ENCODE results near the gene GPR25.

The GPR25 gene, protein sequence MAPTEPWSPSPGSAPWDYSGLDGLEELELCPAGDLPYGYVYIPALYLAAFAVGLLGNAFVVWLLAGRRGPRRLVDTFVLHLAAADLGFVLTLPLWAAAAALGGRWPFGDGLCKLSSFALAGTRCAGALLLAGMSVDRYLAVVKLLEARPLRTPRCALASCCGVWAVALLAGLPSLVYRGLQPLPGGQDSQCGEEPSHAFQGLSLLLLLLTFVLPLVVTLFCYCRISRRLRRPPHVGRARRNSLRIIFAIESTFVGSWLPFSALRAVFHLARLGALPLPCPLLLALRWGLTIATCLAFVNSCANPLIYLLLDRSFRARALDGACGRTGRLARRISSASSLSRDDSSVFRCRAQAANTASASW

DNA sequence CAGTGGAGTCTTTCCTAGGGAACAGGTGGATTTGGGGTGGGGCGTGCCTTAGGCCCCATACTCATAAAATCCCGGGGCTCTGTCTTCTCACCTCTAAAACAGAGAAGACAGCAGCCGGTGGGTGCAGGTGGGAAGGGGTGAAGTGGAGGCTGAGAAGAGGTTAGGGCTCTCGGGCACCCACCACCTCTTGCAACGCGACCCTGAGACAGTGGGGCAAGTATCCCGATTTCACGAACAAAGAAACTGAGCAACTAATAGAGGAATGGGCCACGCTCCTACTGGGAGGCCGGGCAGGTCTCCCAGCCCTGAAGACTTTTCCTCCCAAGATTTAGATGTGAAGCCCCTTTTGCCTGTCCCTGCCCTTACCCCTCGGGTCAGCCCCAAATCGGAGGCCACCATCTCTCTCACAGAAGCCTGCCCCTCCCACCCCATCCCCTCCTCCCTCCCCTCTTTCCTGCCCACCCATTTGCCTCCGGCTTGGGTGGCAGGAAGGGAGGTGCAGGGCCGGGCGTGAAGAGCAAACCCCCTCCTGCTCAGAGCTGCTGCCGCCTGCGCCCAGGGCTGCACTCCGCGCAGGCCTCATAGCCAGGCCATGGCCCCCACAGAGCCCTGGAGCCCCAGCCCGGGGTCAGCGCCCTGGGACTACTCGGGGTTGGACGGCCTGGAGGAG, at the start of gene GPR25:
GPR25 (plus strand) TSS at position 536 of the 670 bp plus-strand sequence; CDS start at position 593, 57 bp downstream.
- TF ChIP-seq, protein P1, sequence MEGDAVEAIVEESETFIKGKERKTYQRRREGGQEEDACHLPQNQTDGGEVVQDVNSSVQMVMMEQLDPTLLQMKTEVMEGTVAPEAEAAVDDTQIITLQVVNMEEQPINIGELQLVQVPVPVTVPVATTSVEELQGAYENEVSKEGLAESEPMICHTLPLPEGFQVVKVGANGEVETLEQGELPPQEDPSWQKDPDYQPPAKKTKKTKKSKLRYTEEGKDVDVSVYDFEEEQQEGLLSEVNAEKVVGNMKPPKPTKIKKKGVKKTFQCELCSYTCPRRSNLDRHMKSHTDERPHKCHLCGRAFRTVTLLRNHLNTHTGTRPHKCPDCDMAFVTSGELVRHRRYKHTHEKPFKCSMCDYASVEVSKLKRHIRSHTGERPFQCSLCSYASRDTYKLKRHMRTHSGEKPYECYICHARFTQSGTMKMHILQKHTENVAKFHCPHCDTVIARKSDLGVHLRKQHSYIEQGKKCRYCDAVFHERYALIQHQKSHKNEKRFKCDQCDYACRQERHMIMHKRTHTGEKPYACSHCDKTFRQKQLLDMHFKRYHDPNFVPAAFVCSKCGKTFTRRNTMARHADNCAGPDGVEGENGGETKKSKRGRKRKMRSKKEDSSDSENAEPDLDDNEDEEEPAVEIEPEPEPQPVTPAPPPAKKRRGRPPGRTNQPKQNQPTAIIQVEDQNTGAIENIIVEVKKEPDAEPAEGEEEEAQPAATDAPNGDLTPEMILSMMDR (IDR thresholded peaks at IDR 0.05; ENCODE audit: low read depth, low read length), result no peak
- no peak for DNase-seq (ENCODE audit: extremely low read depth, low read depth)

DNA sequence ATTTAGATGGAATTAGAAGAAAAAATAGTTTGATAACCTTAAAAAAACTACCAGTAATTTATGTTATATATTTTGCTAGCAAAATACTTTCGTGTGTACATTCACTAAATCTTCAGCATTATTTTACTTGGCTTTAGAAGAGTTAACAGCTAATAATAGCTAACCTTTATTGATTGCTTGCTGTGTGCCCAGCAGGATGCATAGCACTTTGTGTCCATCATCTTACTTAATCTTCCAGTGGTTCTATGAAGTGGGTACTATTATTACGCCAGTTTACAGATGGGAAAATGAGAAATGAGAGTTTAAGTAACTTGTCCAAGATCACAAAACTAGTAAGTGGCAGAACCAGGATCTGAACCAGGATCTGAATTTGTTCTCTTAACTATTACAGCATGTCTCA, 41.7 kb upstream of the GPR25 start:
- DNase-seq (ENCODE audit: extremely low read depth, low read depth), result no peak
- TF ChIP-seq, protein P1 (IDR thresholded peaks at IDR 0.05; ENCODE audit: low read depth, low read length), result no peak

DNA sequence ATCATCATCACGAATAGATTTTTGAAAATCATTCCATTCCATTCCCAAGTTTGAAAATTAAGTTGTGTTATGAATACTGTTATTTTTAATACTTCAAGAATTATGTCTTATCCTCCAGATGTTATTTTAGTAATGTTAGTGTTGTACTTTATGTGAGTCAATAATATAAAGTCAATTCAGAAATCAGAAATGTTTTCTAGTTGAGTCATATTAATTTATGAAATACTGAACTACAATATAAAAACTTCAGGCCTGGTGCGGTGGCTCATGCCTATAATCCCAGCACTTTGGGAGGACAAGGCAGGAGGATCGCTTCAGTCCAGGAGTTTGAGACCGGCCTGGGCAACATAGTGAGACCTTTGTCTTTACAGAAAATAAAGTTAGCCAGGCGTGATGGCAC, 38.4 kb upstream of the GPR25 start:
- TF ChIP-seq, protein P1 (IDR thresholded peaks at IDR 0.05; ENCODE audit: low read depth, low read length), result no peak
- DNase-seq (ENCODE audit: extremely low read depth, low read depth), result no peak

DNA sequence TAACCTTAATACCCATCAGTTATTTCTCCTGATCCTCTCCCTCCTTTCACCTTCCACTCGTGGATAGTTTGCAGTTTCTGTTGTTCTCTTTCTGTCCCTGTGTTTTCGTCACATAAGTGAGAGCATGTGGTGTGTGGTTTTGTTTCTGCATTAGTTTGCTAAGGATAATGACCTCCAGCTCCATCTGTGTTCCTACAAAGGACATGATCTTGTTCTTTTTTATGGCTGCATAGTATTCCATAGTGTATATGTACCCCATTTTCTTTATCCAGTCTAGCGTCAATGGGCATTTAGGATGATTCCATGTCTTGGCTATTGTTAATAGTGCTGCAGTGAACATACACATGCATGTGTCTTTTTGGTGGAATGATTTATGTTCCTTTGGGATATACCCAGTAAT, 36.6 kb upstream of the GPR25 start:
- TF ChIP-seq, protein P1 (IDR thresholded peaks at IDR 0.05; ENCODE audit: low read depth, low read length), result no peak
- DNase-seq (ENCODE audit: extremely low read depth, low read depth), result no peak

DNA sequence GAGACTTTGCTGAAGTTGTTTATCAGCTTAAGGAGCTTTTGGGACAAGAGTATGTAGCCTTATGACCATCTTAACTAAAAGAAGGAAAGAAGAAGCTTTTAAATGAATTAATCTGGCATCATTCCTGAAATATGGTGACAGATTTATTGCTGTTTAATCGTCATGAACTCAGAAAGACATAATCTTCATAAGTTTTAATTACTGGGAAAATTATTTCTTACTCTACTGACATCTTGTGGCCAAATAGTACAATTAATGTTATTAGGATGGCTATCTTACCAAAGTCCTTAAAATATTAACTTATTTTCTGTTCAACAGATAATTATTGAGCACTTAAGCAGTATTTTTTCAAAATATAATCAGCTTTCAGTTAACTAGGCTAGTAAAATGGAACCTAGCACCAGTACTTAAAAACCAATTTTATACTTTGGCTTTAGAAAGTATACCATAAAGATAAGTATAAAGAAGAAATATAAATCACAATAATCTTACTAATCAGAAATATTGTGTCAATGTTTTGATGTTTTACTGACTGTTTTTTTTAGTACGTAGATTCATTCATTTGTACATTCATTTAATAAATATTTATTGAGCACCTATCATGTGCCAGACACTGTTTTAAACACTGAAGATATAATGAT, 34.7 kb upstream of the GPR25 start:
- TF ChIP-seq, protein P1 (IDR thresholded peaks at IDR 0.05; ENCODE audit: low read depth, low read length), result peak; percentile 34
- DNase-seq (ENCODE audit: extremely low read depth, low read depth), result no peak

DNA sequence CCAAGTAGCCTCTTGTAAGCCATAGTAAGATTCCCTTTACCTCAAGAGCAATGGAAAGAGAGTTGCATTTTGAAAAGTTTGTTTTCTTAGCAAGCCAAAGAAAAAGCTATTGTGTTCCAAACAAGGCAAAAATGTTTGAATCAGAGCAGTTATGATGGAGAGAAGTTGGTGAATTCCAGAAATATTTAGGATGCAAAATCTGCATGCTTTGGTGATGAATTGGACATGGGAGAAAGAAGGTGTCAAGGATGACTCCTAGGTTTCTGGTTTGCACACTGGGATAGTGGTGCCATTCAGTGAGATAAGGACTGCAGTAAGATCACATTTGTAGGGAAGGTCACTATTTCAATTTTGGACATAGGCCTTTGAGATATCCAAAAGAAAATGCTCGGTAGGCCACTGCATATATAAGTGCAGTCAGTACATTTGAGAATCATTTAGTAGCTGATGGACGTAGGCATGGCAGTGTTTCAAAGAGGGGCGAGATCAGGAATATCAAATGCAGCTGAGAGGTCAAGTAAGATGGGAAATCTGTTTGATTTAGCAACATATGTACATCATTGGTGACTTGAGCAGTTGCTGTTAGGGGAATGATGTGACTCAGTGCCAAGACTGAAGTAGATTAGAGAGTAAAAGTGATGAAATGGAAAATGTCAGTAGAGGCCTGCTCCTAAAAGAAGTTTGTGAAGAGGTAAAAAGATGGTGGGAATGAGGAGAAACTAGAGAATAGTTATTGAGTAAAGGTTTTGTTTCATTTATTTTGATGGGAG, 33.9 kb upstream of the GPR25 start:
- DNase-seq (ENCODE audit: extremely low read depth, low read depth), result no peak
- TF ChIP-seq, protein P1 (IDR thresholded peaks at IDR 0.05; ENCODE audit: low read depth, low read length), result no peak
